Breast epithelium (tissue), 4 donors: ENCODE measurements around the gene CCDC87. TPM values are rescaled to one million over a fixed set of nuclear protein-coding genes. Genes with fewer than 3 reads are reported as not detected.
A peak's percentile ranks its signal among the peaks of the same experiment; 100 is the strongest.

Source experiments
- DNase-seq, 2 donors: peaks; one replicate each; pipeline ENCODE4 v3.0.0-alpha.2; 2019; ENCODE audit warnings: low spot score in 2 of 2
- H3K27ac ChIP-seq, 2 donors: fragments of 200-600 bp; sonication (generic) in 1 of 2; one replicate each; pipeline ENCODE4 v1.5.1; 2016 to 2019; ENCODE audit warnings: mild to moderate bottlenecking in 1 of 2
- H3K27me3 ChIP-seq, 2 donors: fragments of 200-600 bp; sonication (generic) in 1 of 2; one replicate each; pipeline versions ENCODE4 v1.5.1 to v1.6.0; 2017 to 2019; ENCODE audit warnings: control low read depth in 1 of 2, mild to moderate bottlenecking in 1 of 2
- H3K36me3 ChIP-seq: fragments of 200-600 bp; one replicate; pipeline ENCODE4 v1.5.1; 2019
- H3K4me1 ChIP-seq, 2 donors: fragments of 200-600 bp; sonication (generic); one replicate each; pipeline ENCODE4 v1.5.1; 2016 to 2019; ENCODE audit warnings: control low read depth in 1 of 2
- H3K4me3 ChIP-seq, 3 donors: fragments of 200-600 bp; sonication (generic); 1 replicate in 2 of 3; 2 replicates in 1 of 3; pipeline ENCODE4 v1.5.1; 2016 to 2019; ENCODE audit warnings: mild to moderate bottlenecking in 3 of 3, moderate library complexity in 2 of 3
- H3K9me3 ChIP-seq, 2 donors: fragments of 200-600 bp; sonication (generic) in 1 of 2; one replicate each; pipeline ENCODE4 v1.5.1; 2016 to 2019; ENCODE audit warnings: control low read depth in 1 of 2
- CTCF ChIP-seq, 3 donors: fragments of 450-650 bp; IDR thresholded peaks; one replicate each; pipeline ENCODE4 v1.5.1; 2016 to 2017; ENCODE audit warnings: antibody characterized with exemption in 3 of 3, mild to moderate bottlenecking in 3 of 3, moderate library complexity in 3 of 3
- POLR2A ChIP-seq: fragments of 450-650 bp; IDR thresholded peaks from one replicate; pipeline ENCODE4 v1.6.1; 2016; ENCODE audit warnings: antibody characterized with exemption, mild to moderate bottlenecking, moderate library complexity
- POLR2AphosphoS5 ChIP-seq, 3 donors: sonication (generic); formaldehyde crosslinking; IDR thresholded peaks; one replicate each; pipeline ENCODE4 v1.6.1; 2017; ENCODE audit warnings: antibody characterized with exemption in 3 of 3
- intact Hi-C: fragments of 100-400 bp; cut with DNase I; formaldehyde crosslinking; loops from one replicate; pipeline ENCODE4 v1.15.1; 2023; ENCODE audit warnings: low total_unique reads
- total RNA-seq, 3 donors: library from RNA; depleted of rRNA; stranded (reverse); fragments of >200 nt; gene quantifications; one replicate each; pipeline ENCODE4 v1.1.0, GENCODE V29; 2016

The CCDC87 gene
- total RNA-seq, 3 donors from 2014 or later, result 0.15 TPM; not detected in 2

- TF ChIP-seq POLR2AphosphoS5 (IDR thresholded peaks at IDR 0.05), result no peak
- TF ChIP-seq POLR2A, result no peak
- no peak for TF ChIP-seq CTCF (IDR thresholded peaks at IDR 0.05)
- peaks cover 0 to 4% of the 10 kb centered on the region in 2 donors for H3K27me3 ChIP-seq
- peak overlapping the region in 1 of 2 donors; percentile 7 for H3K27ac ChIP-seq
- no peaks in the 10 kb centered on the region for H3K4me1 ChIP-seq
- no peak for DNase-seq
- no peaks in the 10 kb centered on the region for H3K36me3 ChIP-seq
- no peak overlapping the region for H3K4me3 ChIP-seq
- H3K9me3 ChIP-seq, result no peaks in the 10 kb centered on the region
- intact Hi-C loops, result no loop called here
Measured at GRCh38 chr11:66559866-66560676, 32.8 kb downstream of the CCDC87 start.

DNA sequence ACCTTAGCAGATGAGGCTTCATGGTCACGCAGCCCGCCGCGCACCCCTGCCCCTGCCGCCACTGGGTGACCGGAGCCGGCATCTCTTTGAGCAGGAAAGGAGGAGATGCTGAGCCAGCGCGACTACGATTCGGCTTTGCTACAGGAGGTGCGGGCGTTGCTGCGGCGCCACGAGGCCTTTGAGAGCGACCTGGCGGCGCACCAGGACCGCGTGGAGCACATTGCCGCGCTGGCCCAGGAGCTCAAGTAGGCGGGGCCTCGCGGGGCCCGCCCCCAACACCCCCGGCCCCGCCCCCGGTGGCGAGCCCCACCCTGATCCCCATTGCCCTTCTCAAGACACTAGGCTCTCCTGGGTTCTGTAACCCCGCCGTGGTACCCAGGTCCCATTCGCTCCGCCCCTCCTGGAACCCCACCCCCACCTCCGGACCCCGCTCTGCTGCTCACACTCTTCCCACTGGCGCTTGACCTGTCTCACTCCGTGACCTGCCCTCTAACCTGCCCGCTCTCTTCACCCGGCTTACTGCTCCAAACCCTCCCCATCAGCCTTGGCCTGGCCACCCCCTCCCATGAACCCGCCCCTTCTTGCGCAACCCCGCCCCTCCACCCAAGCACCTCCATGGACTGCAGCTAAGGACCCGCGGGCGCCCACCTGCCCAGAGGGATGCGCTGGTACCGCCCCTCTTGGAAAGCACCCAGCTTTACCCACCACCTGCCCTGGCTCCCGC is 33.6 kb downstream of the CCDC87 start:
- Histone ChIP-seq H3K27ac (peak overlapping the region in 1 of 2 donors; percentile 7), H3K4me3 (peak overlapping the region in 1 of 3 donors; percentile 39), H3K4me1 (no peaks in the 10 kb centered on the region), H3K36me3 (no peaks in the 10 kb centered on the region), H3K27me3 (peaks cover 0 to 4% of the 10 kb centered on the region in 2 donors), H3K9me3 (no peaks in the 10 kb centered on the region)
- intact Hi-C loops, result no loop called here
- DNase-seq, result no peak
- TF ChIP-seq POLR2AphosphoS5 (IDR thresholded peaks at IDR 0.05), result no peak

DNA sequence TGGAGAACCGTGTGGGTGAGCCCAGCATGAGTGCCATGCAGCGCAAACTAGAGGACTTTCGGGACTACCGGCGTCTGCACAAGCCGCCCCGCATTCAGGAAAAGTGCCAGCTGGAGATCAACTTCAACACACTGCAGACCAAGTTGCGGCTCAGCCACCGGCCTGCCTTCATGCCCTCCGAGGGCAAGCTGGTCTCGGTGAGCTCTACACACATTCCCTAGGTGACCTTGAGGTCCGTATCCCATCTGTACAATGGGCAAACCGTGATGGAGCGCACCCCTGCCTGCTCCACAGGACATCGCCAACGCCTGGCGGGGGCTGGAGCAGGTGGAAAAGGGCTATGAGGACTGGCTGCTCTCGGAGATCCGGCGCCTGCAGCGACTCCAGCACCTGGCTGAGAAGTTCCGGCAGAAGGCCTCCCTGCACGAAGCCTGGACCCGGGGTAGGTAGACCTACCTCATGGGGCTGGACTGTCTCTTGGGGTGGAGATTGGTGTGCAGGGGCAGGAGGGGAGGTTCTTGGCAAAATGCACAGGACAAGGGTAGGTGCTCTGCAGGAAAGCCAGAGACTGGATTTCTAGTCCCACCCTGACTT is 35.0 kb downstream of the CCDC87 start:
- intact Hi-C loops, result no loop called here
- H3K27ac ChIP-seq, result no peak overlapping the region
- no peaks in the 10 kb centered on the region for H3K4me1 ChIP-seq
- no peaks in the 10 kb centered on the region for H3K36me3 ChIP-seq
- DNase-seq, result no peak
- H3K4me3 ChIP-seq, result no peak overlapping the region
- H3K27me3 ChIP-seq, result peaks cover 0 to 4% of the 10 kb centered on the region in 2 donors
- TF ChIP-seq POLR2AphosphoS5 (IDR thresholded peaks at IDR 0.05) (no peak), CTCF (IDR thresholded peaks at IDR 0.05) (no peak), POLR2A (no peak)
- no peaks in the 10 kb centered on the region for H3K9me3 ChIP-seq

GRCh38 chr11:66556086-66556485 is 36.8 kb downstream of the CCDC87 start:
- Histone ChIP-seq H3K9me3 (no peaks in the 10 kb centered on the region), H3K4me1 (no peaks in the 10 kb centered on the region), H3K36me3 (no peaks in the 10 kb centered on the region), H3K27ac (no peak overlapping the region), H3K27me3 (peaks cover 0 to 4% of the 10 kb centered on the region in 2 donors), H3K4me3 (no peak overlapping the region)
- TF ChIP-seq CTCF (IDR thresholded peaks at IDR 0.05), result no peak
- TF ChIP-seq POLR2A, result no peak
- TF ChIP-seq POLR2AphosphoS5 (IDR thresholded peaks at IDR 0.05), result no peak
- intact Hi-C loops, result no loop called here
- DNase-seq, result no peak

- H3K9me3 ChIP-seq, result no peaks in the 10 kb centered on the region
- no peak for DNase-seq
- no peak for TF ChIP-seq POLR2A
- no peak for TF ChIP-seq POLR2AphosphoS5 (IDR thresholded peaks at IDR 0.05)
- TF ChIP-seq CTCF (IDR thresholded peaks at IDR 0.05), result no peak
- intact Hi-C loops, result no loop called here
- H3K36me3 ChIP-seq, result no peaks in the 10 kb centered on the region
- no peaks in the 10 kb centered on the region for H3K4me1 ChIP-seq
- H3K27me3 ChIP-seq, result peaks cover 0 to 4% of the 10 kb centered on the region in 2 donors
- no peak overlapping the region for H3K27ac ChIP-seq
- H3K4me3 ChIP-seq, result no peak overlapping the region
Measured at GRCh38 chr11:66555416-66555815, 37.4 kb downstream of the CCDC87 start.
